Right atrium auricular region (tissue), 2 donors: Measurements from ENCODE around the gene SLC25A11. TPM values are rescaled to one million over a fixed set of nuclear protein-coding genes. Genes with fewer than 3 reads are reported as not detected.
"Not testable (repeated sequence)": the region's sequence is repeated elsewhere in the genome, so short reads cannot be mapped to it uniquely, and the experiment has no call there.

Experiments
- DNase-seq: peaks from one replicate; pipeline ENCODE4 v3.0.0-alpha.2; 2019; ENCODE audit warnings: low spot score
- H3K27ac ChIP-seq, 2 donors: fragments of 200-600 bp; sonication (generic); 1 replicate in 1 of 2; 2 replicates in 1 of 2; pipeline ENCODE4 v1.5.1; 2016 to 2019
- H3K27me3 ChIP-seq, 2 donors: fragments of 200-600 bp; sonication (generic); one replicate each; pipeline versions ENCODE4 v1.5.1 to v1.6.0; 2017 to 2019
- H3K36me3 ChIP-seq: fragments of 200-600 bp; sonication (generic); one replicate; pipeline ENCODE4 v1.5.1; 2016
- H3K4me1 ChIP-seq, 2 donors: fragments of 200-600 bp; sonication (generic); one replicate each; pipeline versions ENCODE4 v1.5.1 to v1.6.0; 2017 to 2019
- H3K4me3 ChIP-seq, 2 donors: fragments of 200-600 bp; sonication (generic); 1 replicate in 1 of 2; 2 replicates in 1 of 2; pipeline ENCODE4 v1.5.1; 2017 to 2019; ENCODE audit warnings: mild to moderate bottlenecking in 1 of 2, moderate library complexity in 1 of 2
- H3K9me3 ChIP-seq, 2 donors: fragments of 200-600 bp; sonication (generic); one replicate each; pipeline ENCODE4 v1.5.1; 2019
- total RNA-seq, 2 donors: library from RNA; depleted of rRNA; stranded (reverse); fragments of >200 nt; gene quantifications; one replicate each; pipeline ENCODE4 v1.1.0, GENCODE V29; 2016
- TF ChIP-seq, protein P1 (sequence below), 2 donors: fragments of 200-600 bp; sonication (generic); IDR thresholded peaks; one replicate each; pipeline ENCODE4 v1.5.1; 2019; ENCODE audit warnings: antibody characterized with exemption in 2 of 2

Gene SLC25A11
- total RNA-seq, 2 donors from 2014 or later: 99.5 to 188 TPM

DNA sequence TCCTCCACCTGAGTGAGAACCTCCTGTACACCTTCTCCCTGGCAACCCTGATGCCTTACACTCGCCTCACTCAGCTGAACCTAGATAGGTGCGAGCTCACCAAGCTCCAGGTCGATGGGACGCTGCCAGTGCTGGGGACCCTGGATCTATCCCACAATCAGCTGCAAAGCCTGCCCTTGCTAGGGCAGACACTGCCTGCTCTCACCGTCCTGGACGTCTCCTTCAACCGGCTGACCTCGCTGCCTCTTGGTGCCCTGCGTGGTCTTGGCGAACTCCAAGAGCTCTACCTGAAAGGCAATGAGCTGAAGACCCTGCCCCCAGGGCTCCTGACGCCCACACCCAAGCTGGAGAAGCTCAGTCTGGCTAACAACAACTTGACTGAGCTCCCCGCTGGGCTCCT, 7.1 kb downstream of the SLC25A11 start:
- Histone ChIP-seq H3K36me3 (peaks cover 12% of the 10 kb centered on the region), H3K27me3 (no peaks in the 10 kb centered on the region), H3K4me1 (peaks cover 0 to 13% of the 10 kb centered on the region in 2 donors), H3K9me3 (no peaks in the 10 kb centered on the region), H3K4me3 (no peak overlapping the region), H3K27ac (no peak overlapping the region)
- DNase-seq: no peak
- TF ChIP-seq, protein P1, sequence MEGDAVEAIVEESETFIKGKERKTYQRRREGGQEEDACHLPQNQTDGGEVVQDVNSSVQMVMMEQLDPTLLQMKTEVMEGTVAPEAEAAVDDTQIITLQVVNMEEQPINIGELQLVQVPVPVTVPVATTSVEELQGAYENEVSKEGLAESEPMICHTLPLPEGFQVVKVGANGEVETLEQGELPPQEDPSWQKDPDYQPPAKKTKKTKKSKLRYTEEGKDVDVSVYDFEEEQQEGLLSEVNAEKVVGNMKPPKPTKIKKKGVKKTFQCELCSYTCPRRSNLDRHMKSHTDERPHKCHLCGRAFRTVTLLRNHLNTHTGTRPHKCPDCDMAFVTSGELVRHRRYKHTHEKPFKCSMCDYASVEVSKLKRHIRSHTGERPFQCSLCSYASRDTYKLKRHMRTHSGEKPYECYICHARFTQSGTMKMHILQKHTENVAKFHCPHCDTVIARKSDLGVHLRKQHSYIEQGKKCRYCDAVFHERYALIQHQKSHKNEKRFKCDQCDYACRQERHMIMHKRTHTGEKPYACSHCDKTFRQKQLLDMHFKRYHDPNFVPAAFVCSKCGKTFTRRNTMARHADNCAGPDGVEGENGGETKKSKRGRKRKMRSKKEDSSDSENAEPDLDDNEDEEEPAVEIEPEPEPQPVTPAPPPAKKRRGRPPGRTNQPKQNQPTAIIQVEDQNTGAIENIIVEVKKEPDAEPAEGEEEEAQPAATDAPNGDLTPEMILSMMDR (IDR thresholded peaks at IDR 0.05): no peak

DNA sequence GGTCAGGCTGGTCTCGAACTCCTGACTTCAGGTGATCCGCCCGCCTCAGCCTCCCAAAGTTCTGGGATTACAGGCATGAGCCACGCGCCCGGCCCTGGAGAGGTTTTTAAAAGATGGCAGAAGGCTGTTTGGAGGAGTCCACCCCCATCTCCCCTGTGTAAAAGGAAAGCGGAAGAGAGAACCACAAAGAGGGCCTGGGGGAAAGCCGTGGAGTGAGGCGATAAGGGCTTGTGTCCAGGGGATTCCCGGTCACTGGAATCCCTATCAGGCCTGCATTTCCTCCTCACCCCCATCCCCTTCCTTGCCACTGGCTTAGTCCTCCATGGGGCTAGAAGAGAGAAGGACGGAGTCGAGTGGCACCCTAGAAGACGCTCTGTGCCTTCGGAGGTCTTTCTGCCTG, 7.9 kb downstream of the SLC25A11 start, which contains the start of gene GP1BA:
GP1BA (plus strand) TSS at position 315 of the 400 bp plus-strand sequence. CDS start 328 bp downstream, outside the sequence.
- Histone ChIP-seq H3K27me3 (no peaks in the 10 kb centered on the region), H3K4me1 (peaks cover 0 to 11% of the 10 kb centered on the region in 2 donors), H3K4me3 (no peak within 1 kb of the TSS), H3K9me3 (no peaks in the 10 kb centered on the region), H3K36me3 (peaks cover 4% of the 10 kb centered on the region), H3K27ac (no peak within 1 kb of the TSS)
- DNase-seq: no peak
- TF ChIP-seq, protein P1 (IDR thresholded peaks at IDR 0.05): no peak

DNA sequence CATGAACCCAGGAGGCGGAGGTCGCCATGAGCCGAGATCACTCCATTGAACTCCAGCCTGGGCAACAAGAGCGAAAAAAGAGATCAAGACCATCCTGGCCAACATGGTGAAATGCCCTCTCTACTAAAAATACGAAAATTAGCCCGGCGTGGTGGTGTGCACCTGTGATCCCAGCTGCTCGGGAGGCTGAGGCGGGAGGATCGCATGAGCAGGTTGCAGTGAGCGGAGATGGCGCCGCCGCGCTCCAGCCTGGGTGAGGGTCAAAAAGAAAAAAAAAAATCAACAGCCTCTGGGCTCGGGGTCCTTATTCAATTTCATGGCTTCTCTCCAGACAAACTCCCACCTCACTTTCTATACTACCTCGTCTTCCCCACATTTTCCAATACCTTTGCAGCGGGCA, 11.0 kb downstream of the SLC25A11 start:
- no peak overlapping the region for H3K4me3 ChIP-seq
- peaks cover 0 to 3% of the 10 kb centered on the region in 2 donors for H3K4me1 ChIP-seq
- H3K36me3 ChIP-seq: no peaks in the 10 kb centered on the region
- H3K27me3 ChIP-seq: no peaks in the 10 kb centered on the region
- no peak for DNase-seq
- no peaks in the 10 kb centered on the region for H3K9me3 ChIP-seq
- H3K27ac ChIP-seq: no peak overlapping the region
- TF ChIP-seq, protein P1 (IDR thresholded peaks at IDR 0.05): no peak

DNA sequence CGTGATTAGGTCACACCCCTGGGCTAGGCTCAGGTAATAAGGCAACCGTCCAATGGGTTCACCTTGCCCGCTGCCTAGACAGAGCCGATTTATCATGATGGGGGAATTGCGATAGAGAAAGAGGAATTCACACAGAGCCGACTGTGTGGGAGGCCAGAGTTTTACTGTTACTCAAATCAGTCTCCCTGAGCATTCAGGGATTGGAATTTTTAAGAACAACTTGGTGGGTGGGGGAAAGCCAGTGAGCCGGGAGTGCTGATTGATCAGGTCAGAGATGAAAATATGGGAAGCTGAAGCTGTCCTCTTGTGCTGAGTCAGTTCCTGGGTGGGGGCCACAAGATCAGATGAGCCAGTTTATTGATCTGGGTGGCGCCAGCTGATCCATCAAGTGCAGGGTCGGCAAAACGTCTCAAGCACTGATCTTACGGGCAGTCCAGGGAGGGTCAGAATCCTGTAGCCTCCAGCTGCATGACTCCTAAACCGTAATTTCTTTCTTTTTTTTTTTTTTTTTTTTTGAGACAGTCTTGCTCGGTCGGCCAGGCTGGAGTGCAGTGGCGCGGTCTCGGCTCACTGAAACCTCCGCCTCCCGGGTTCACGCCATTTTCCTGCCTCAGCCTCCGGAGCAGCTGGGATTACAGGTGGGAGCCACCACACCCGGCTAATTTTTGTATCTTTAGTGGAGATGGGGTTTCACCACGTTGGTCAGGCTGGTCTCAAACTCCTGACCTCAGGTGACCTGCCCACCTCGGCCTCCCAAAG, 13.1 kb downstream of the SLC25A11 start:
- DNase-seq, H3K9me3 ChIP-seq, H3K27me3 ChIP-seq, H3K4me1 ChIP-seq, H3K27ac ChIP-seq, H3K36me3 ChIP-seq, H3K4me3 ChIP-seq: not testable (repeated sequence)

DNA sequence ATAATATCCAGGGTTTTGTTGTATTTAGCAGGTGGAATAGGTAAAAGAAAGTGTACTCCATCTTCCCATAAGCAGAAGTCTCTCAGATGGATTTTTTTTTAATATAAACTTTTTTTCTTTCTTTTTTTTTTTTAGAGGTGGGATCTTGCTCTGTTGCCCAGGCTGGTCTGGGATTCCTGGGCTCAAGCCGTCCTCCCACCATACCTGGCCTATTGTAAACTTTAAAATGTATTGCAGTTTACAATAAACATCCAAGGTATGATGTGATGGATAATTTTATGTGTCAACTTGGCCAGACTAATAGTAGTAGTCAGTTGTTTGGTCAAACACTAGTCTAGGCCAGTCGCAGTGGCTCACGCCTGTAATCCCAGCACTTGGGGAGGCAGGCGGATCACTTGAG, 18.5 kb downstream of the SLC25A11 start:
- Histone ChIP-seq H3K27ac (no peak overlapping the region), H3K27me3 (no peaks in the 10 kb centered on the region), H3K9me3 (no peaks in the 10 kb centered on the region), H3K36me3 (no peaks in the 10 kb centered on the region), H3K4me3 (no peak overlapping the region), H3K4me1 (no peaks in the 10 kb centered on the region)
- no peak for DNase-seq
- TF ChIP-seq, protein P1 (IDR thresholded peaks at IDR 0.05): no peak

DNA sequence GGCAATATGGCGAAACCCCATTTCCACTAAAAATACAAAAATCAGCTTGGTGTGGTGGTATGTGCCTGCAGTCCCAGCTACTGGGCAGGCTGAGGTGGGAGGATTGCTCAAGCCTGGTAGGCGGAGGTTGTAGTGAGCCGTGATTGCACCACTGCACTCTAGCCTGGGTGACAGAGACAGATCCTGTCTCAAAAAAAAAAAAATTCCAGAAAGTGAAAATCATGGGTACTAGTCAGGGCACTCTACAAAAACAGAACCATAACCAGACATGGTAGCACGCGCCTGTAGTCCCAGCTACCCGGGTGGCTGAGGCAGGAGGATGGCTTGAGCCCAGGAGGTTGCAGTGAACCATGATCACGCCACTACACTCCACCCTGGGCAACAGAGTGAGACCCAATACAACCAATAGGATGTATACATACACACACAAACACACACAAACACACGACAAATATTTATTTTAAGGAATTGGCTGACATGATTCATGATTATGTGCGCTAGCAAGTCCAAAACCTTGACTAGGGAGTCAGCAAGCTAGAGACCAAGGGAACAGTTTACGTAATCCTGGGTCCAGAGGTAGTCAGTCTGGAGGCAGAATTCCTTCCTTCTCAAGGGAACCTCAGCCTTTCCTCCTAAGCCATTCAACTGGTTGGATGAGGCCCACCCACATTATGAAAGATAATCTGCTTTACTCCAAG, 19.3 kb downstream of the SLC25A11 start:
- no peak for DNase-seq
- Histone ChIP-seq H3K36me3 (no peaks in the 10 kb centered on the region), H3K27ac (no peak overlapping the region), H3K9me3 (no peaks in the 10 kb centered on the region), H3K4me1 (no peaks in the 10 kb centered on the region), H3K27me3 (no peaks in the 10 kb centered on the region), H3K4me3 (no peak overlapping the region)
- TF ChIP-seq, protein P1 (IDR thresholded peaks at IDR 0.05): no peak
